HG03342 (cell line): ENCODE measurements around the gene RPS29.
"Not testable (repeated sequence)": the region's sequence is repeated elsewhere in the genome, so short reads cannot be mapped to it uniquely, and the experiment has no call there.

Source experiments
- ATAC-seq: cut with Tn5 transposase; IDR thresholded peaks from one replicate; pipeline ENCODE4 v1.9.1; 2021; ENCODE audit warnings: mild to moderate bottlenecking, moderate library complexity; ENCODE audit not compliant: unreplicated experiment

RPS29 gene

DNA sequence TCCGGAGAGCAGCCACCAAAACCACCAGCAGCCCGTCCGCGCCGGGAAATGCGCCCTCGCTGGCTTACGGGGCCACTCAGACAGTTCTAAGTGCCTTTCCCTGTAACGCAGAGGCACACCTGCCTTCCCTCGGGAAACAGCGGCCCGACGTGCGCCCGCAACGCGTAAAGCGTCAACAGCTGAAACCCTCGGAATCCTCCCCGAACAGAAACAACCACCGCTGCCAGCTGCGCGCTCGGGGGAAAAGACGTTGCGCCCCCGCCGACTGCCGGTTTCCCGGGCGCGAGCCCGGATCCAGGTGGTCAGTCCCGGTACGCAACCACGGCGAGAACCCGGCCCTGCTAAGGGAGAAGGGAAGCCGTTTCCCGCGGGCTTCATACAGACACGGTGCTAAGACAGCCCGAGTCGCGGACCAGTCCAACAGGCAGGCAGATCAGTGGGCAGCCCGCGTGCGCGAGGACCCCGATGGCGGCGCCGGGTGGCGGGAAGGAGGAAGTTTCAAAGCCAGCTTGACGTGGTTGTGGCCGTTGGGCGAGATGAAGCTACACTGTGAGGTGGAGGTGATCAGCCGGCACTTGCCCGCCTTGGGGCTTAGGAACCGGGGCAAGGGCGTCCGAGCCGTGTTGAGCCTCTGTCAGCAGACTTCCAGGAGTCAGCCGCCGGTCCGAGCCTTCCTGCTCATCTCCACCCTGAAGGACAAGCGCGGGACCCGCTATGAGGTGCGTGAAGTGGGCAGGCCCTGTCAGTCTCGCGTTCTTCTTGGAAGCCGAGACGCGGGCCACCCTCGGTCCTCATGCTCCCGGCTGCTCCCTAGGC is 12.5 kb upstream of the RPS29 start, which contains the start of gene LRR1:
TSS of gene LRR1 (plus strand) at position 456 of the 816 bp plus-strand sequence. CDS start at position 537, 81 bp downstream.
- peak; percentile 44 for ATAC-seq

DNA sequence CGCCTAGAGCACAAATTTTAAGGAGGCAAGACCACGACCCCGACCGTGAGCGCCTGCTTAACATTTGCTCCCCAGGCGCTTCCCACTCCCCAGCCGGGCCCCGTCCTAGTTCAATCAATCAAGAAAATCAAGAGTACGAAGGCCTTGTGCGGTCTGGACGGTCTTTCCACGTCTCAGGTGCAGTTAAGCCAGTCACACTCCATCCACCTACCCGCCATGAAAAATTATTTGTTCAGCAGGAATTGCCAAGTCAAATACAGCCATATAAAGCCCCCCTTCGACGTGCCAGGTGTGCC is 12.0 kb upstream of the RPS29 start:
- ATAC-seq: no peak

DNA sequence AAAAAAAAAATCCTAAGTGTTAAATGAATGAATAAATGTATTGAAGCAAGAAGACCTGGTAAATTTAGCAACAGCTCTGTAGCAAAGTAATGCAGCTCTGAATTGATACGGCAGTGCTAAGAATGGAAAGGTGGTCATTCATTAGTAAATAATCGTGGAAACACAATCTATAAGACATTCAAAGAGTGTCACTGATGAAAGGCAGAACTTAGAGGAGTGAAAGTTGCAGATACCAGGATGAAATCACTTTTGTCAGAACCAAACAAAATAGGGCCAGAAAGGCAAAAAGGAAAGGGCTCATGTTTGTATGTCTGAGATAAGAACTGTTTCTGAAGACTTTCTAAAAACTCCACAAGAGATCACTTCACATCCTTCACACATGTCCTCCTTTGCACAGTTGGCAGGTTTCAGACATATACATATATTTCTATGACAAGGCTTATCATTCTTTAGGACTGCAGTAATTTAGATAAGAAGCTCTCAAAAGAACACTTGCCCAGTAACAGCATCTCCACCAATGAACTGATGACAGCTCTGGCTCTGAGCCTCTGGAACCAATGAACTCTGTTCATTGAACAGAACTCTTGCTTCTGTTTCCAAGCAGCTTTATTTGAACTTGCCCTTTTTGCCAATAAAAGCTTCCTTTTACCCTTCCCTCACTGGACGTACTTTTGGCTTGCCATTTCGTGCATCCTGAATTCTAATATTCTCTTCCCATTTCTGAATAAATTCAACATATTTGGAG is 8.3 kb upstream of the RPS29 start:
- ATAC-seq: no peak

DNA sequence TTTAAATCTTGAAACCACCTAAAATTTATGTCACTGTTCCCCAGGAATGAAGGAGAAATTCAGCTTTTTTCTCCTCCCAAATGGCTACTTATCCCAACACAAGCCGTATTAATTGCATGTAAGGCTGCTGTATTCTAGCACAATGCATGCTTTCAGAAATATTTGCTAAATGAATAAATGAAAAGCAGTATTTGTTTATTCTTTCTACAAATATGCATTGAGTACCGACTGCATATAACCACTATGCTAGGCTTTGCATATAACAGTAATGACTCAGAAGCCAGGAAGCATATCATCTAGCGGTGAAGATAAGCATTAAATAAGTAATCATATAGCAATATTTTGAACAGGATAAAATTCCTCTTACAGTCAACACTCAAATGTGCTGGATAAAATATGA is 6.8 kb upstream of the RPS29 start:
- ATAC-seq: peak; percentile 27

DNA sequence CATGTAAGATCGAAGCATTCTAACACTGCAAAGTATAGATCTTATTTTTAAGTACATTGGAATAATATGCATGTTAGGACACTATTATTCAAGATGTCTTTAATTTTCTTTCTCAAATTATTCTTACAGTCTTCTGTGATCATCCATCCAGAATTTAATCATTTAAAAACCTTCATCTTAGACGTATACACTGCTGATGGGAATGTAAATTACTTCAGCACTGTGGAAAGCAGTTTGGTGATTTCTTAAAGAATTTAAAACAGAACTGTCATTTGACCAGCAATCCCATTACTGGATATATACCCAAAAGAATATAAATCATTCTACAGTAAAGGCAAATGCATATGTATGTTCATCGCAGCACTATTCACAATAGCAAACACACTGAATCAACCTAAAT is 3.2 kb upstream of the RPS29 start:
- ATAC-seq: no peak

DNA sequence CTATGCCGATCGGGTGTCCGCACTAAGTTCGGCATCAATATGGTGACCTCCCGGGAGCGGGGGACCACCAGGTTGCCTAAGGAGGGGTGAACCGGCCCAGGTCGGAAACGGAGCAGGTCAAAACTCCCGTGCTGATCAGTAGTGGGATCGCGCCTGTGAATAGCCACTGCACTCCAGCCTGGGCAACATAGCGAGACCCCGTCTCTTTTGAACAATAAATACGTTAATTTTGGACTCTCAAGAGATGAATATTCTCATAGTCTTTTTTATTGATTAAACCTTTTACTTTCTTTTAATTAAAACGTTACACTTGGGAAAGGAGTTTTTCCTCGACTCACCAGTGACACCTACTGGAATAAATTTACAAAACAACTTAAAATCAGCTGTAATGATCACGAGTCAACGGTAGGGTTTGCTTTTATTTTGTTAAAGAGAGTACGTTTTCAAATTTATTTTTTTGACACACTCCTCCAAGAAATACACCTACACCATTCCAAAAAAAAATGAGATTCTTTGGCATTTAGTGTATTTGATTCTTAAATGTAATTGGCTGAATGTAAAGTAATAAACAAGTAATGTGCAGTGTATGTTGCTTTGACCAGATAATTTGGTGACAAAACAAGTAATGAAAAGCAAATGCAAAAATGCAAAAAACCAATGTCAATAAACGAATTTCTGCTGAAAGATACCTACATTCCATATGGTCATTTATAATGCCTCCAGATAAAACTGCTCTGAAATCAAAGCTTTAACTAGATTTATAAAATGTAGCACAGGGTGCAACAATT is 687 bp upstream of the RPS29 start:
- ATAC-seq: peak; percentile 34

DNA sequence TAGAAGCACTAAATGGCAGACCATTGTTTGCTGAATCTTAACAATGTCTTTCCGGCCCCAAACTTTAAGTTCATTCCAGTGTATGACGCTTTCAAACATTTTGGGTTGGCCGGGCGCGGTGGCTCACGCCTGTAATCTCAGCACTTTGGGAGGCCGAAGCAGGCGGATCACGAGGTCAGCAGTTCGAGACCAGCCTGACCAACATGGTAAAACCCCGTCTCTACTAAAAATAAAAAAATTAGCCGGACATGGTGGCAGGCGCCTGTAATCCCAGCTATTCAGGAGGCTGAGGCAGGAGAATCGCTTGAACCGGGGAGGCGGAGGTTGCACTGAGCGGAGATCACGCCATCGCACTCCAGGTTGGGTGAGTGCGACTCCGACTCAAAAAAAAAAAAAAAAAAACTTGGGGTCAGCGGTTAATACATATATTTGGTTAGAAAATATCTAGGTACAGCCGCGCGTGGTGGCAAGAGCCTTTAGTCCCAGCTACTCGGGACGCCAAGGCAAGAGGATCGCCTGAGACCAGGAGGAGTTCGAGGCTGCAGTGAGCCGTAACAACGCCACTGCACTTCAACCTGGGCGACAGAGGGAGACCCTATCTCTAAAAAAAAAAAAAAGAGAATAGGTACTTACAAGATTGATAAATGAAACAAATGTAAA is 1.1 kb downstream of the RPS29 start:
- ATAC-seq: not testable (repeated sequence)

DNA sequence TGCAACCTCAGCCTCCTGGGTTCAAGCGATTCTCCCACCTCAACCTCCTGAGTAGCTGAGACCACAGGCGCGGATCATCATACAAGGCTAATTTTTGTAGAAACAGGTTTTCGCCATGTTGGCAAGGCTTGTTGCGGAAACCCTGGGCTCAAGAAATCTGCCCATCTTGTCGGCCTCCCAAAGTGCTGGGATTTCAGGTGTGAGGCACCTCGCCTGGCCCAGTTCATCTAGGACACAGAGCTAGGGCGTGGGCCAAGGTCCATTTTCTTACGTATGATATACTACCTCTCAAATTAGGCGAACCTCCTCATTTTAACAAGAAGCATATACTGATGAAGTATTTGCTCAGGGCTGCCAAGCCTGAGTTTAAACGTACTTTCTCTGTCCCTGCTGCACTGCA is 2.1 kb downstream of the RPS29 start:
- ATAC-seq: no peak

DNA sequence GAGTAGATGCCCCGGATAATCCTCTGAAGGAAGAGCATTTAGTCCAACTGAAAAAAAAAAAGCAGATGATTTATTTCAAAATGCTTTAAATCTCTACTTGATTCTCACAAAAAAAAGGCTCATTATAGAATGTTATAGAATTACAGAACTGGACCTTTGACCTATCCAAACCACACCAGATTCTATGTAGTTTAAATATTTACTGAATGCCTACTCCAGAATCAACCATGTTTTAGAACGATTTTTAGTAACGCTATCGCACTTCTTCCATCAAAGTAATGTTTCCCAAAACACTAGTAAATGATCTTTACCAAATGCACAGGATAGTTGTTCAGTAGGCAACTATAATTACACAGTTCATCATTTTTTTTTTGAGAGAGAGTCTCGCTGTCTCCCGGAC is 2.6 kb downstream of the RPS29 start:
- ATAC-seq: no peak

DNA sequence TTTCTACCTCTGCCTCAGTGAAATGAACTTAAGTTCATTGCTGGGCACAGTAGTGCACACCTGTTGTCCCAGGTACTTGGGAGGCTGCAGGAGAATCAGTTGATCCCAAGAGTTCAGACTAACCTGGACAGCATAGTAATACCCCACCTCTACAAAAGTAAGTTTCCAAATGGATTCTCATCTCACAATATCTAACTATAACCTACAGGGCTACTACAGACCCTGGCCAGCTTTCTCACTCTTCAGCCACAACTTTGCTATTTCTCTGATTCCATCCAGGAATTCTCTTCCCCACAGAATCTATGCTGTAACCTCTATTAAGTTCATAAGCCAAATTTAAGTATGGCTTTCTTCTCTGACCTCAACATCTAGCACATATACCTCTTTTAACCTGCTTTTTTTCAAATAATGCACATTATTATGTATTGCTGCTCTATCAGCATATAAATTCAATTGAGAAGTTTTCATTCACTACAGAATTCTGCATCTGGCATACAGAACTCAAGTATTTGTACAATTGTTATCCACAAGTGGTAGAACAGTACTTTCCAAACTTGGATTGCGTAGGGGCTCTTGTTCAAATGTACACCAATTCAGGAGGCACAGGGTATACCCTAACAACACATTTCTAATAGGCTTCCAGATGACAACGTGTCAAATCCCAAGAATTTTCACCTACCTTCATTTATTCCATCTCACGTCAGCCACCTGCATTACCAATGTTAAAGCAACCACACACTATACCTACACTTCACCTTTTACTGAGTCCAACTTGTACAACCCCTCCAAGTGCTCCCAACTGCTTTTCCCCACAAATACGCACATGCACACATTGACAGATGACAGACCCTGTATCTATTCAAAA is 3.8 kb downstream of the RPS29 start:
- ATAC-seq: no peak

DNA sequence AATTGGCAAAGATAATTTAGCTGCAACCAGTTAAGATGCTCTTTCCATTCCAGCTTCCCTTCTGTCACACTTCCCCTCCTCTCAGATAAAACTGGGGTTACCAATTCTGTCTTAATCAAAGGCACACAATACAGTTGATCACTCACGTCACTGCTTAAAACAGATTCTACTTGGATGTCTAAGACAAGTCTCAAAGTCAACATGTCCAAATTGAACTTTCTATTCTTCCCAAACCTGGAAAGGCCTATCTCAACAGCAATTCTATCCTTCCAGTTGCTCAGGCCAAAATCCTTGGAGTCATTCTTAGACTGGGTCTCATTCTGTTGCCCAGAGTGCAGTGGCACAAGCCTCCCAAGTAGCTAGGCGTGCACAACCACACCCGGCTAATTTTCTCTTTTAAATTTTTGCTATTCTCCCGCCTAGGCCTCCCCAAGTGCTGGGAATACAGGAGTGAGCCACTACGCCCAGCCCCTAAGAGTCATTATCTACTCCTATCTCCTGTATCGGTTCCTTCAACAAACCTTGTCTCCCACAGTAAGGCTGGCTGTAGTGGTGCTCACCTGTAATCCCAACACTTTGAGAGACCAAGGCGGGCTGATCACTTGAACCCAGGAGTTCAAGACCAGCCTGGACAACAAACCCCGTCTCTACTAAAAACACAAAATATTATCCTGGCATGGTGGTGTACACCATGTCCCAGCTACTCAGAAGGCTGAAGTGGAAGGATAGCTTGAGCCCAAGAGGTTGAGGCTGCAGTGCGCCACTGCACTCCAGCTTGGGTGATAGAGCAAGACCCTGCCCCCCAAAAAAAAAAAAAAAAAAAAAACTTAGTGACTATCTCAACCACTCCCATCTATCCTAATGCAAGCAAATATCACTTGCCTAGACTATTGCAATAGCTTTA is 4.7 kb downstream of the RPS29 start:
- no peak for ATAC-seq

DNA sequence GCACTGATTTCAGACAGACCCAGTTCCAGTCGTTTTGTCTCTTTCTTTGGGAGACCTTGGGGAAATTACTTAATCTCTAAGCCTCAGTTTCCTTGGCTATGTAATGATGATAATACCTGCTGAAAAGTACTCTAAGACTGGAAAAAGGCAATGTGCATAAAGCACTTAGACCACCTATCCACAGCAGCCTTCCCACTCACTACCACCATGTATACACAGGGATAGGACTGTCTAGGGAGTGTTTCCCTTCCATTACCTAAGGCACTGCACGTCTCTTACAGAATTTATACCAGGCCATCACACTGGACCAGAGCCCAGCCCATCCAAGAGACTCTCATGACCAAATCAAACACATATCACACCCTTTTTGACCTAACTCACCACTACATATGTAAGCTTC is 6.3 kb downstream of the RPS29 start:
- no peak for ATAC-seq

DNA sequence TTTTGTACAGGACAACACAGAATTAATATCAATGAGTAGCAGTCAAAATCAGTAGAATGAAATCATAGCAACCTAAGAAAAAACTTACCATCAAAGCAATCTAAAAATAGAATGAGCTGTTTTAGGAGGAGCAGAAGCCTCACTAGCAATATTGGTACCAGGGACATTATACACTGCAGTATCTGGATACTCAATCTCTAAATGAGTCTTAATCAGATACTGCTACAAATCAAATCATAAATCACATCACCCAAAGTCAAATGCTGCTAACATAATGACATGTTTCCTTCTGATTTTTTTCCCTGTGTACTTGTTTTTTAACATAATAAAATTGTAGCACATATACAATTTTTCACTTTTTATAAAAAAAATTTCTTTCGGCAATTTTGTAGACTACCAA is 8.0 kb downstream of the RPS29 start:
- no peak for ATAC-seq

DNA sequence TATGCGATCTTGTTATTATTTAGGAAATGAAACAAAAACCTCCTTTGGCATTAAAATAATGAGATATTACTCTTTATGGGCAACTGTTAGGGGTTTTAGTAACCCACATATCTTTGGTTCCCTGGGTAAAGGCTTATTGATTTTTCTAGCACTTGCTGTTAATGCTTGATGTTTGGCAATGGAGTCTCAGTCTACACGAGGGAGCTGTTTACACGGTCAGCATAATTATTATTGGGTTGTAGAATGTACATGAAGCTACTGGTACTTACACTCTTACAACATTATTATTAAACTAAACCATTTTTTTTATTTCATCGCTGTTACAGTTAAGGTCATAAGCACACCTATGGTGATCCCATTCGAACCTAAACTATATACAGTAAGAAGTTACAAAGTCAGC is 12.1 kb downstream of the RPS29 start:
- ATAC-seq: no peak

DNA sequence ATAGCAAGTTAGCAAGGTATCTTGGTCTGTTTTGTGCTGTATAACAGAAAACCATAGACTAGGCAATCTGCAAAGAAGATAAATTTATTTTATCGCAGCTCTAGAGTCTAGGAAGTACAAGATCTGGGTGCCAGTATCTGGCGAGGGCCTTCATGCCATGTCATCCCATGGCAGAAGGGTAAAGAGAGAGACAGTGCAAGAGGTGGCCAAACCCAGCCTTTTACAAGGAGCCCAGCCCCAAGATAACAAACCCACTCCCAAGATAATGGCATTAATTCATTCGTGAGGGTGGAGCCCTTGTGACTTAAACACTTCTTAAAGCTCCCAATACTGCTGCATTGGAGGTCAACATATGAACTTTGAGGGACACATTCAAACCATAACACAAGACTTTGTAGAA is 16.9 kb downstream of the RPS29 start:
- ATAC-seq: no peak

DNA sequence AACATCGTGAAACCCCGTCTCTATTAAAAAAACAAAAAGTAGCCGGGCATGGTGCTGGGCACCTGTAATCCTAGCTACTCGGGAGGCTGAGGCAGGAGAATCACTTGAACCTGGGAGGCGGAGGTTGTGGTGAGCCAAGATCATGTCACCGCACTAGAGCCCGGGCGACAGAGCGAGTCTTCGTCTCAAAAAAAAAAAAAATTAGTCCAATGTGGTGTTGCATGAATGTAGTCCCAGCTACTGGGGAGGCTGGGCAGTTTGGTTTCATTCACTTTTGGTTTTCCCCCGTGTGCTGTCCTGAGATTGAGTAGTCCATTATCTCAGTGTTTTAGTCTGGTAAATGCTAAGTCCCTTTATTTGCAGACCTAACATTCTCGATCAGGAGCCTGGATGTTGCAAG is 19.5 kb downstream of the RPS29 start:
- no peak for ATAC-seq

DNA sequence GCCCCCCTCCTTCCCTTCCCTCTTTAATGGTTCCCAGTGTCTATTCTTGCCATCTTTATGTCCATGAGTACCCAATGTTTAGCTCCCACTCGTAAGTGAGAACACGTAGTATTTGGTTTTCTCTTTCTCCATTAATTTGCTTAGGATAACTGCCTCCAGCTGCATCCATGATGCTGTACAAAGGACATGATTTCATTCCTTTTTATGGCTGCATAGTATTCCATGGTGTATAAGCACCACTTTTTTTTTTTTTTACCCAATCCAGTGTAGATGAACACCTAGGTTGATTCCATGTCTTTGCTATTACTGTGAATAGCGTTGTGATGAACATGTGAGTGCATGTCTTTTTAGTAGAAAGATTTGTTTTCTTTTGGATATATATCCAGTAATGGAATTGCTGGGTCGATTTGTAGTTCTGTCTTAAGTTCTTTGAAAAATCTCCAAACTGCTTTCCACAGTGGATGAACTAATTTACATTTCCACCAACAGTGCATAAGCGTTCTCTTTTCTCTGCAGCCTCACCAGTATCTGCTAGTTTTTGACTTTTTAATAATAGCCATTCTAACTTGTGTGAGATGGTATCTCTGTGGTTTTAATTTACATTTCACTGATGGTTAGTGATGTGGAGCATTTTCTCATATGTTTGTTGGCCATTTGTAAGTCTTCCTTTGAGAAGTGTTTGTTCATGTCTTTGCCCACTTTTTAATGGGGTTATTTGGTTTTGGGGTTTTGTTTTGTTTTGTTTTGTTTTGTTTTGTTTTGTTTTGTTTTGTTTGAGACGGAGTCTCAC is 26.0 kb downstream of the RPS29 start:
- no peak for ATAC-seq

DNA sequence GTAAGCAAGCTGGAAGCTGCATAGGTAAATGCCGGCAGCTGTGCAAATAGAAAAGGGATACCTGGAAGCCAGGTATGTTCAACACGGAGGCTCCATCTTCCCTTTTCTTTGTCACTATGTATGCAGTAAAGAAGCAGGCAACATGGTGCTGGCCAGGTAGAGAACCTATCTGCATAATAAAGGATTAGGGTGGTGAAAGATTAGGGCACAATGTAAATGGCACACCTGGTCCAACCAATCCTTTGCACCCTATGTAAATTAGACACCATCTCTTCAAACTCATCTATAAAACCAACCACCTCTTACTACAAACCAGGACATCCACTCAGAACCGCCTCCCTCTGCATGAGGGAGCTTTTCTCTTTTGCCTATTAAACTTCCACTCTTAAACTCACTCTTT is 32.3 kb downstream of the RPS29 start:
- ATAC-seq: no peak
